SK-N-SH treated with all-trans-retinoic acid at 6 μM for 48 hours (cell line): Measurements from ENCODE around the gene ST6GALNAC6.

Experiments used
- ATAC-seq: fragments of 200-7000 bp; cut with Tn5 transposase; 3 replicates; pipeline ENCODE4 v1.9.1; 2020; ENCODE audit warnings: mild to moderate bottlenecking, moderate library complexity
- ARNTL ChIP-seq: fragments of 450-650 bp; formaldehyde crosslinking; IDR thresholded peaks from 2 replicates; pipeline ENCODE4 v1.5.0; 2020; ENCODE audit warnings: low read depth, mild to moderate bottlenecking, moderate library complexity, borderline replicate concordance
- BACH2 ChIP-seq: fragments of 250-450 bp; sonication (Bioruptor Pico); IDR thresholded peaks from 2 replicates; pipeline ENCODE4 v1.9.0; 2021; ENCODE audit warnings: mild to moderate bottlenecking, borderline replicate concordance
- CREB5 ChIP-seq: fragments of 250-450 bp; sonication (Bioruptor Pico); IDR thresholded peaks from 2 replicates; pipeline ENCODE4 v1.5.1; 2020; ENCODE audit warnings: low read depth, mild to moderate bottlenecking, moderate library complexity
- CSDC2 ChIP-seq: fragments of 250-450 bp; sonication (Bioruptor Pico); IDR thresholded peaks from 2 replicates; pipeline ENCODE4 v1.5.0; 2020; ENCODE audit warnings: mild to moderate bottlenecking, moderate library complexity
- CSRNP3 ChIP-seq: fragments of 250-450 bp; sonication (Bioruptor Pico); IDR thresholded peaks from 2 replicates; pipeline ENCODE4 v1.5.1; 2021; ENCODE audit warnings: mild to moderate bottlenecking, moderate library complexity
- ESRRG ChIP-seq: fragments of 250-450 bp; sonication (Bioruptor Pico); IDR thresholded peaks from 2 replicates; pipeline ENCODE4 v1.6.1; 2021; ENCODE audit warnings: mild to moderate bottlenecking
- GLIS3 ChIP-seq: fragments of 250-450 bp; sonication (Bioruptor Pico); IDR thresholded peaks from 2 replicates; pipeline ENCODE4 v1.5.0; 2020; ENCODE audit warnings: mild to moderate bottlenecking, moderate library complexity
- ISL1 ChIP-seq: fragments of 250-450 bp; sonication (Bioruptor Pico); IDR thresholded peaks from 2 replicates; pipeline ENCODE4 v2.1.2; 2022; ENCODE audit warnings: mild to moderate bottlenecking, moderate library complexity
- OSR1 ChIP-seq: fragments of 250-450 bp; sonication (Bioruptor Pico); IDR thresholded peaks from 2 replicates; pipeline ENCODE4 v1.8.0; 2022; ENCODE audit warnings: moderate library complexity, mild to moderate bottlenecking, inconsistent platforms
- PATZ1 ChIP-seq: fragments of 250-450 bp; sonication (Bioruptor Pico); IDR thresholded peaks from 2 replicates; pipeline ENCODE4 v1.8.0; 2020; ENCODE audit warnings: mild to moderate bottlenecking, moderate library complexity, borderline replicate concordance
- RARB ChIP-seq: fragments of 250-450 bp; sonication (Bioruptor Pico); IDR thresholded peaks from 2 replicates; pipeline ENCODE4 v1.8.0; 2021; ENCODE audit warnings: mild to moderate bottlenecking, moderate library complexity
- SNAI2 ChIP-seq: fragments of 250-450 bp; sonication (Bioruptor Pico); IDR thresholded peaks from 2 replicates; pipeline ENCODE4 v1.5.0; 2020; ENCODE audit warnings: mild to moderate bottlenecking, moderate library complexity
- TOX ChIP-seq: fragments of 250-450 bp; sonication (Bioruptor Pico); IDR thresholded peaks from 2 replicates; pipeline ENCODE4 v1.8.0; 2021; ENCODE audit warnings: mild to moderate bottlenecking, moderate library complexity, borderline replicate concordance
- TSHZ2 ChIP-seq: fragments of 250-450 bp; sonication (Bioruptor Pico); IDR thresholded peaks from 2 replicates; pipeline ENCODE4 v1.5.0; 2020; ENCODE audit warnings: mild to moderate bottlenecking, moderate library complexity
- ZC3H10 ChIP-seq: fragments of 250-450 bp; sonication (Bioruptor Pico); IDR thresholded peaks from 2 replicates; pipeline ENCODE4 v1.5.1; 2021; ENCODE audit warnings: mild to moderate bottlenecking, moderate library complexity
- ZFP30 ChIP-seq: fragments of 450-650 bp; formaldehyde crosslinking; IDR thresholded peaks from 2 replicates; pipeline ENCODE4 v1.5.0; 2022; ENCODE audit warnings: mild to moderate bottlenecking, moderate library complexity
- ZNF8 ChIP-seq: fragments of 450-650 bp; formaldehyde crosslinking; IDR thresholded peaks from 2 replicates; pipeline ENCODE4 v1.5.0; 2020; ENCODE audit warnings: mild to moderate bottlenecking, moderate library complexity
- TF ChIP-seq, protein P1 (sequence below): fragments of 250-450 bp; sonication (Bioruptor Pico); IDR thresholded peaks from 2 replicates; pipeline ENCODE4 v1.8.0; 2021; ENCODE audit warnings: low read depth, mild to moderate bottlenecking, moderate library complexity, borderline replicate concordance

Gene ST6GALNAC6

DNA sequence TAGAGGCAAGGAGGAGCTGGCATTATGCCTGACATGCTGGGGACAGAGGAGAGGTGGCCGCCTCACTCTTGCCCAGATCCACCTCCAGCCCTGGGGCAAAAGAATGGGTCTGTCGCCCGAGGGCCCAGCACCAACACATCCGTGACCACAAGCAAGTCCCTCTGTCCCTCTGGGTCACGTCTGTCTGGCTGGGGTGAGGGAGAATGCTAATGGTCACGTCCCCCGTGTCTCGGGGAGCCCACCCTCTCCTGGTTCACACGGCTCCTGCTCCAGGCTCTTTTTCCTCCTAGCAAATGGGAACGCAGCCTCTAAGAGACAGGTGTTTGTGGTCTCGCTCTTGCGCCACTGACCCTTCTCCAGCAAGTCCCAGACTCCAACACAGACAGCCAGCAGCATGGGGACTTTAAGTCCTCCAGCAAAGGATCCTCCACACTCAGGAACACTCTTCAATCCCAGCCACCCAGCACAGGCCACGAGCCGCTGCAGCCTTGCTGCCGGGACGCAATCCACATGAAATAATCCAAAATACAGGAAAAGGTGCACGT lies 49.0 kb downstream of the ST6GALNAC6 start:
- no peak for ATAC-seq
- no peak for TF ChIP-seq CSRNP3
- TF ChIP-seq ARNTL (CRISPR knock-in tag), result no peak
- TF ChIP-seq ESRRG (CRISPR knock-in tag), result no peak
- TF ChIP-seq CREB5 (CRISPR knock-in tag), result no peak
- TF ChIP-seq TSHZ2 (CRISPR knock-in tag), result no peak
- TF ChIP-seq RARB (CRISPR knock-in tag), result no peak
- no peak for TF ChIP-seq ZNF8 (CRISPR knock-in tag)
- no peak for TF ChIP-seq SNAI2 (CRISPR knock-in tag)
- no peak for TF ChIP-seq ZC3H10 (CRISPR knock-in tag)

DNA sequence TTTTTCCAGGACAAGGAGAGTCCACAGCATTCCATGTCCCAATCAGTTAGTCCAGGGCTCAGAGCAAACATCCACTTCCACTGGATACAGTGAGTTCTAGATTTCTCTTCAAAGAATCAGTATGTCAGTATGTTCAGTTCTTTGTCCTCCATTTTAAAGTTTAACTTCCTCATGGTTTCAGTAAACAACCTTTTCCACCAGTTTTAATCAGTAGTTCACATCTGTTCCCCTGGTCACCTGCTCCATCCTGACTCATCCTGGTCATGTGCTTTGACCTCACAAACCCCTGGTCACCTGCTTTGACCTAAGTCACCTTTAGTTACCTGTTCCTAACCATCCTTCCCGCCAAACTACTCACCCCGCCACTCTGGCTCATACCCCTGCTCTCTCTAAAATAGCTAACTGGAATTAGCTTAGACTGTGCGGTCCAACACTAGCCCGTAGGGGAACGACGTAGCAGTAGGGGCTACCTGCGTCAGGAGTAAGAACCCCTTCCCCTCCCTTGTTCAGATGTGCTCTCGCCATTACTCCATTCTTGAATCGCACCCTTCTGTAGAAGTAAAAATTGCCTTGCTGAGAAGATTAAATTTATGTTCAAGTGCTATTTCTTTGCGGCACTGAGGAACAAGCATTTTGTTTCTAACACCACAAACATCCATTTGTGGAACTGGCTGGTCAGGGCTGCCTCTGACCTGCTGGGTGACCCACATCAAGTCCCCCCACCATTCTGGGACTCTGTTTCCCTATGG lies 50.5 kb downstream of the ST6GALNAC6 start:
- no peak for ATAC-seq
- TF ChIP-seq ZC3H10 (CRISPR knock-in tag) (no peak), ISL1 (CRISPR knock-in tag) (no peak), CREB5 (CRISPR knock-in tag) (no peak), ZFP30 (no peak), ARNTL (CRISPR knock-in tag) (no peak), PATZ1 (CRISPR knock-in tag) (no peak), BACH2 (no peak), GLIS3 (CRISPR knock-in tag) (no peak), TOX (no peak), ESRRG (CRISPR knock-in tag) (no peak), CSDC2 (CRISPR knock-in tag) (no peak), CSRNP3 (no peak), OSR1 (no peak), SNAI2 (CRISPR knock-in tag) (no peak)
- TF ChIP-seq, protein P1, sequence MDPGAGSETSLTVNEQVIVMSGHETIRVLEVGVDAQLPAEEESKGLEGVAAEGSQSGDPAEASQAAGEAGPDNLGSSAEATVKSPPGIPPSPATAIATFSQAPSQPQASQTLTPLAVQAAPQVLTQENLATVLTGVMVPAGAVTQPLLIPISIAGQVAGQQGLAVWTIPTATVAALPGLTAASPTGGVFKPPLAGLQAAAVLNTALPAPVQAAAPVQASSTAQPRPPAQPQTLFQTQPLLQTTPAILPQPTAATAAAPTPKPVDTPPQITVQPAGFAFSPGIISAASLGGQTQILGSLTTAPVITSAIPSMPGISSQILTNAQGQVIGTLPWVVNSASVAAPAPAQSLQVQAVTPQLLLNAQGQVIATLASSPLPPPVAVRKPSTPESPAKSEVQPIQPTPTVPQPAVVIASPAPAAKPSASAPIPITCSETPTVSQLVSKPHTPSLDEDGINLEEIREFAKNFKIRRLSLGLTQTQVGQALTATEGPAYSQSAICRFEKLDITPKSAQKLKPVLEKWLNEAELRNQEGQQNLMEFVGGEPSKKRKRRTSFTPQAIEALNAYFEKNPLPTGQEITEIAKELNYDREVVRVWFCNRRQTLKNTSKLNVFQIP (CRISPR knock-in tag), result no peak
- TF ChIP-seq, all 23 proteins: peak for 0
